Central memory CD4-positive, alpha-beta T cell (primary cell): ENCODE measurements around the gene UBL7.
"Not testable (repeated sequence)": the region's sequence is repeated elsewhere in the genome, so short reads cannot be mapped to it uniquely, and the experiment has no call there.

Experiments used
- DNase-seq: peaks from one replicate; pipeline ENCODE4 v3.0.0; 2022

UBL7 gene

DNA sequence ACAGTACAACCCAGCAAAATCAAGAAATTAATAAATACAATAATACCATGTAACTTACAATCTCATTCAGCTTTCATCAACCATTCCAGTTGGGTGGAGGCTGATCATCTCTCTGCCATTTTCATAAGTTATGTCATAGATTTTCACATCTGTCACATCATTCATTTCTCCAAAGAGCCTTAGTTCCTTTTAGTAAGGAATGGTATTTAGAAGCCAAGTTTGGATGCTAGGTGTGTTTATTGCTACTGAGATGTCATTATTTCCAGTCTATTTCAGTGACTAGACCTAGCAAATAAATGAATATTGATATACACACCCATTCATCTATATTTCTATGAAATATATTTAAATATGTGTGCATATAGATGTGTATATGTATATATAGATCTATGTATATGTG, 2.7 kb upstream of the UBL7 start:
- DNase-seq = no peak

DNA sequence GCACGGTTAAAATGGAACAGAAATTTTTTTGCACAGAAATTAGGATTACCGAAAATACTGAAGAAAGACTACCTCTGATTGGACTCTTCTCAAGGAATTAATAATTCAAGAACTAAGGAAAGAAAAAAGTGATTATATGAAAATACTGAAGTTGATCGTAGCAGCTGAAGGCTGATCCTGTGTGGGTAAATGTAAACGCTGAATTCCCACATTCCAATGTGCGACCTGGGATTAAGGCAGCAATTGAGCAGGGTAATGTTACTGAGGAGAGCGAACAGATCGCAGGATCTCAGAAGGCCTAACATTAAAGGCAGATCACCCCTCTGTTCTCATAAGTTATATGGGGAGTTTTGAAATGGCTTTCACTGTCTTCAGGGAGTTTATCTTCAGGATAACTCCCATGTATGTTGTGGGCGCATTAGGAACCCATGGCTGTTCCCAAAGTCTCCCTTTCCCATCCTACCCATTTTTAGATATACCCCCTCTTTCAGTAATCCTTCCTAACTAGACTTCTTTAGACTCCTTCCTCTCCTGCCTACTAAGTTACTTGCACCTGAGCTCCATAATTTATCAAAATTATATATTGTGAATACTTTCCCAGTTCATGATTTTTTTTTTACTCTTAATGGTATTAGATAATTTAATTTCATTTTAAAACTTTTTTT, 1.0 kb upstream of the UBL7 start:
- no peak for DNase-seq

DNA sequence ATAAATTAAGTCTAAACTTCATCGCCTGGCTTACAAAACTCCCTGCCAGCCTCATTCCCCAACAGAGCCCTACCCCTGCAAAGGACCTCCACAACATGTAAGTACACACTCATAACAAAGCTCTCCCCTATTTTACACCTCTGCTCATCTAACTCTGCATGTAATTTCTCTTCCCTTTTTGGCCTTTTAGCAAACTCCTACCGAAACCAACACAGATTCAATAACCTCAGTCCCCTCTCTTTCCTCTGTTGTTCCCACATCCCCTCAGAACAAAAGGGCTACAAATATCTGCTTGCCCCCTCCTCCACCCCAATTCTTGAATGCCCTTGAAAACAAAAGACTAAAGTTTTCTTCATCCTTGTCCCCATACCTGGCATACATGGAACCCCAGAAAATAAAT, 662 bp downstream of the UBL7 start:
- DNase-seq = no peak

DNA sequence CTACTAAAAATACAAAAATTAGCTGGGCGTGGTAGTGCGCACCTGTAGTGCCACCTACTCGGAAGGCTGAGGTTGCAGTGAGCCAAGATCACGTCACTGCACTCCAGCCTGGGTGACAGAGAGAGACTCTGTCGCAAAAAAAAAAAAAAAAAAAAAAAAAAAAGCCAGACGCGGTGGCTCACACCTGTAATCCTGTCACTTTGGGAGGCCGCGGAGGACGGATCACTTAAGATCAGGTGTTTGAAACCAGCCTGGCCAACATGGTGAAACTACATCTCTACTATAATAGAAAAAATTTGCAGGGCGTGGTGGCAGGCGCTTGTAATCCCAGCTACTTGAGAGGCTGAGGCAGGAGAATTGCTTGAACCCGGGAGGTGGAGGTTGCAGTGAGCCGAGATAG, 1.2 kb downstream of the UBL7 start:
- DNase-seq = not testable (repeated sequence)

DNA sequence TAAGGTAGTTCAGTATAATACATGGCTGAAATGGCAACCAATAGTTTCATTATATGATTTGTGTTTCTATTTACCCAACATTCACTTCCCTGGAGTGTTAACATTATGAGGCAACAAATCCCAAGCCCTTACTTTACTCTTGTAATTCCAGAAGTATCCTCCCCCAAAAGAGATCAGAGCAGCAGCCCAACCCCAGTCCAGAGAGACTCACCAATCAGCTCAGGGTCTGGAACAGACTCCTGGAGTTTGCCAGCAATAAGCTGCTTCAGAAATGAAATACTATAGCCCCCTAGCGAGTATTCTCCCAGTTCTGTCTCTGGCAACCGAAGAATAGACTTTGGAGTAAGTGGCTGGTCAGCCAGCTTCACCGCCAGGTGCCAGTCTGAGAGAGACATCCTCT, 2.5 kb downstream of the UBL7 start:
- no peak for DNase-seq

DNA sequence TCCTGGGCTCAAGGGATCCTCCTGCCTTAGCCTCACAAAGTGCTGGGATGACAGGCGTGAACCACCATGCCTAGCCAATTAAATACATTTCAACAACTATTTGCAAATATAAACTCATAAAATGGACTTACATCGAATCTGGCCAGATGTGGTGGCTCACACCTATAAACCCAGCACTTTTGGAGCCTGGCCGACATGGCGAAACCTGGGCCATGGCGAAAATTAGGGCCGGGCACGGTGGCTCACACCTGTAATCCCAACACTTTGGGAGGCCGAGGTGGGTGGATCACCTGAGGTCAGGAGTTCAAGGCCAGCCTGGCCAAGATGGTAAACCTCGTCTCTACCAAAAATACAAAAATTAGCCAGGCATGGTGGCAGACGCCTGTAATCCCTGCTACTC, 3.9 kb downstream of the UBL7 start:
- DNase-seq = not testable (repeated sequence)

DNA sequence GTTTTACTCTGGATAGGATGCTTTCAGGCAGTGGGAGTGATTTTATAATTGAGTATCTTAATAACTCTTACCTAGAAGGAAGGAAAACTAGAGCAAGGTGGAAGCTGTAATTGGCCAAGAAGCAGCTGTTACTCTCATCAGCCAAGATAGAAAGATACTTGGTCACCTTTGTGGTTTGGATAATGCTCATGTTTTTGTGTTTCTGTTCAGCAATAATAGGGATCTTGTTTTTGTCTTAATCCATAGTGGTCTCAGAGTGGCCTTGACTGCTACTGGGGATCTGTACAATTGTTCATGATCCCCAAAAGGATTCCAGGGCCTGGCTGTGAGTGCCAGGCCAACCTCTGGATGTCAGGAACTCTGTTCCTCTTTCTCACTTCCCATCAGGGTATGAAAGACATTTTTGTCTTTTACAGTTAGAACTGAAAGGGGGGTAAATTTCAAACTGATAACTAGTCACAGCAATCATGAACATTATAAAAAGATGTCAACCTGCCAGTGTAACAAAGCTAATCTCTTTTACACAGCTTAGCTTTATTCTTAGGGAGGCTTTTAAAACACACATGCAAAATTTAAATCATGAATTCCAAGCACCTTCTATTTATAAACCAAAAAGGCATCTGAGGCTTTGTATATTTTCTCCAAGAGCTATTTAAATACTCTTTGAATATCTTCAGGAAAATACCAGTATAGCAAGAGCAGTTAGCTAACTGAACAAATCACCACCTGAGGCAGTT, 6.0 kb downstream of the UBL7 start:
- DNase-seq = no peak

DNA sequence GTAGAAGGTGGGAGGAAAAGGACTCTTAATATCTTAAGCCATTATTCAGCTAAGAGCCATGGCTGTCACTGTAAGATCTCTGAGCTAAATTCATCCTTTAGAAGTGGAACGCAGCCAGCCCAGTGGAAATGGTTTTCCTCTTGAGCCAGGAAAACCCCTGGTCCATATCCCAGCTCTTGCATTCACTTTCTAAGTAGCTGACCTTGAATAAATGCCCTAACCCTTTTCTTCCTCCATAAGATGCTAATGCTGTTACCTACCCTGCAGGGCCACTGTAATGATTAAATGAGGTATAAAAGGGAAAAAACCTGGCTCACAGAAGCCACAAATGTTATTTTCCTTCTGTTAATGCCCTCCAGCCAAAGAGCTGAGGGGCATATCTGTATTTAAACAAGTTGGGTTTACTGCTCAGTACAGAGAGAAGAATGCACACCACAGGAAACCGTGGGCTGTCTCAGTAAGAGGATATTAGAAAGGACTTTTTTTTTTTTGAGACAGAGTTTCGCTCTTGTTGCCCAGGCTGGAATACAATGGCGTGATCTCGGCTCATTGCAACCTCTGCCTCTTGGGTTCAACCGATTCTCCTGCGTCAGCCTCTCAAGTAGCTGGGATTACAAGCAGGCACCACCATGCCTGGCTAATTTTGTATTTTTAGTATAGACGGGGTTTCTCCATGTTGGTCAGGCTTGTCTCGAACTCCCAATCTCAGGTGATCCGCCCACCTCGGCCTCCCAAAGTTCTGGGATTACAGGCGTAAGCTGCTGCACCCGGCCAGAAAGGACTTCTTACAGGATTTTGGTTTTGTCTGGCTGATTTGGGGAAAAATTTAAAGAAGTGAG, 6.8 kb downstream of the UBL7 start:
- DNase-seq = no peak

DNA sequence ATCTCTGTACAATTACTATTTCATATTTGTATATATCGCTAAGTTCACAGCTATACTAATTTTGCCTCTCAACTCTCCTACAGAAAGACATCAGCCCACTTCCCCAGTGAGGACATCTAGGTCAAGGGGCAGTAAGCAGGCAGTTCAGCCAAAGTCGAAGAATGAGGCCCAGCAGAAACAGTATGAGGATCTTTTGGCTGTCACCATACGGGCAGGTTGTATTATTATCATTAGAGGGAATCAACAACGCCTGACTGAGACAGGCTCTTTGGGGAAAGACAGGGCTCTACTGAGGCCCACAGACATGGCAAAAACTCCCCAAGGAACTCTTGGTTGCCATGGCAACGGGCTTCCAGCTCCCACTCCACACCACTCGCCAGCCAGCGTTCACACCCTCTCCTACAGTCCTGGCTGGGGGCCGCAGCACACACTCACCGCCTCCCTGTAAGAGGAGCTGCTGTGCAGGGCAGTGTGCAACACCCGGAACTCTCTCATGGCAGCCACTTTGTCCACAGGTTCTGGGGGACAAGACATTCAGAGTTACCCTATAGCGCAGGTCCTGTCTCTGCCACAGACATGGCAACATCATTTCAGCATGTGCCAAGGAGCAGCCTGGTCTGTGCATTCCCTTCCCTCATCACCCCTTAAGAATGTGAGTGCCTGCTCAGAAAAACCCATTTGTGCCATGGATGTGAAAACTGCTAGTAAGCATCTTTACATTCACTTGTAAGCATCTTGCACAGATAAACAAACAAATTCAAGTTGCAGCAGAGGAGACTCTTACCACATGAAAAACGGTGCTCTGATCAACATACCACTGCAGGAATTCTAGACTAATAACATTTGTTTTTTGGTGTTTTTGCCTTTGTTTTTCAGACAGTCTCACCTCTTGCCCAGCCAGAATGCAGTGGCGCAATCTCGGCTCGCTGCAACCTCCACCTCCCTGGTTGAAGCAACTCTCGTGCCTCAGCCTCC, 8.8 kb downstream of the UBL7 start:
- DNase-seq = no peak

DNA sequence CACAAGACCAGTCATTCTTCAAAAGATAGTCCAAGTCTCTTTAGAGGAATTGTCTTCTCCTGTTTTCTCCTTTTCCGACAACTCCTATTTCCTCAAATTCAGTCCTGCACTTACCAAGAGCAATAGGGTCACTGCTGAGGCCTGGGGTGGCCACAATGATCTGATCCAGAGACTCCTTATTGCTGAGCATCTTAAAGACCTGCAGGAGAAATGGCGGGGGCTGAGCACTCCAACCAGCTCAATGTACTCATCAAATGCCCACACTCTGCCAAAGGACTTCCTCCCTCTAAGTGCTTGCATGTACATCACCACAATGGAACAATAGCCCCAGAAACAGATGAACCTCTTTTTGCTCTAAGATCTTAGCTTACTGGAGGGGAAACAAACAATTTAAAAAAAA, 9.6 kb downstream of the UBL7 start:
- DNase-seq = no peak

DNA sequence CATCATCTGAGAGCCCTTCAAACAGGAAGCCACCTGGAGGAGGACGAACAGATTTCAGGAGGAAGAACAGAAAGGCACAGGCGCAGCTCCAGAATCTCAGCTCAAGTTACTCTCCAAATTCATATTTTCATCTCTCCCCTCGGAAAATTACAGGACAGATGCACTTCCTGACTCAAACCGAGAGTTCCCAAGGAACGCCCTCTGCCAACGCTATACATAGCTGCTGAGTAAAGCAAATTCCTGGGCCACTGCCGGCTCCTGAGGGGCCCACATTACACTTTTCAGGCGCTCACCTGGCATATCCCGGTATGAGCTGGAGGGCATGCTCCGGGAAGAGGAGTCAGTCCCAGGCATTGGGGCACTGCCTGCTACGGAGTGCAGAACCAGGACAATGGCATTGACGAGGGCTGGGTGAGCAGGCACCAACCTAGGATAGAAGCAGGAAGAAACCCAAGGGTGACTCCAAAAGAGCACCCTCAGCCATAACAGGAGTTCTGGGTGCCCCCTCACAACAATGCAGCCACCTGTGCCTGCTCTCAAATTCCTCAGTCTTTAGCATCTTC, 11.2 kb downstream of the UBL7 start:
- no peak for DNase-seq

DNA sequence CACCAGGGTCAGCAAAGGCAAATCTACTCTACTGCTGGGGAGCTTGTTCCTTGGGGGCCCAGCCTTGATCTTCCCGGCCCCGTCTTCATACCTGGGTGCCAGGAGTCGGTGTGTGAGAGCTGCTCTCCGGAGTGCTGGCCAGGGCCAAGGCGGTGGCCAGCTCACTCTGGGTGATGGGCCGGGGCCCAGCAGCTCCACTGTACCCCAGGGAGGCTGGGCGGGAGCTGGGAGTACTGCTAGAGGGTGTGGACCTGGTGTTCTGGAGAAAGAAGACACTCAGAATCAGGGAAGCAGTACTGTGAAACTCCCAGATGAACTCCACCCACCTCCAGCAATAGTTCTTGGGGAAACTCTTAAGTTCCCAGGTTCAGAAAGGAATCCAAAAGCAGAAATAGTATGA, 11.9 kb downstream of the UBL7 start:
- DNase-seq = no peak

DNA sequence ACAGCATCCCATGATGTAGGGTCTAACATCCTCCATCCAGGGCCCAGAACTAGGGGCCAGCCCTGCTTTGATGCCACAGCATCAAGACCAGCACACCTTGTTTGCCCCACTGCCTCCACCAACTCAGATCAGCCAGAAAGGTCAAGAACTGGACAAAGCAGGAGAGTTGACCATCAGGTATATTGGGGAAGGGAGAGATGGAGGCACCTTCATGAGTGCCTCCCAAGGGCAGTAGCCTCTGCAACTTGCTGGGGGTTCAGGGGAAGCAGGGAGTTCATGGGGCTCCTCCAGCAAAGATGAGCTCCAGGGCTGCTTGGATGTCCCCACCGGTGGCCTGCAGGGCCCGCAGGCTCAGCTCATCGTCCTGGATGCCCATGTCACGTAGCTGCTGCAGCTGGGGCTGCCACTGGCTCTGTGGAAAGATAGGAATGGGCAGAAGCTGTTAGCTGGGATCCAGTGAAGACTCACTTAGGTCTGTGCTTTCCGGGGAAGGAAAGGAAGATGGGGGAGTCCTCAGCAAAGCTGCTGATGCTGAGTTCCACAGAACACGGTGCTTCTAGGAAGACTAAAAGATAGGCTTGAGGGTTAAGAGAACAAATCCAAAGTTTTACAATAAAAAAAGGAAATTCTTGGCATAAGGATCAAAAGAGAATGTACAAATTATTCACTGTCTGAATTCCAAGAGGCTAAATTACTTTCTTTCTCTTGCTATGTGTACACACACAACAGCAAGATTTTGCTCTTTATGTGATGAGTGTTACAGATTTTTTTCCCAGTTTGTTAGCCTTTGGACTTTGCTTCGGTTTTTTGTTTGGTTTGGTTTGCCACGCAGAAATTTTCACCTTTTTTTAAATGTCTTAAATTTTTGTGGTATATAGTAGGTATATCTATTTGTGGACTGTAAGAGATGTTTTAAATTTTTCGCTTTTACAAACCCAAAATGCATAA, 14.9 kb downstream of the UBL7 start:
- no peak for DNase-seq

DNA sequence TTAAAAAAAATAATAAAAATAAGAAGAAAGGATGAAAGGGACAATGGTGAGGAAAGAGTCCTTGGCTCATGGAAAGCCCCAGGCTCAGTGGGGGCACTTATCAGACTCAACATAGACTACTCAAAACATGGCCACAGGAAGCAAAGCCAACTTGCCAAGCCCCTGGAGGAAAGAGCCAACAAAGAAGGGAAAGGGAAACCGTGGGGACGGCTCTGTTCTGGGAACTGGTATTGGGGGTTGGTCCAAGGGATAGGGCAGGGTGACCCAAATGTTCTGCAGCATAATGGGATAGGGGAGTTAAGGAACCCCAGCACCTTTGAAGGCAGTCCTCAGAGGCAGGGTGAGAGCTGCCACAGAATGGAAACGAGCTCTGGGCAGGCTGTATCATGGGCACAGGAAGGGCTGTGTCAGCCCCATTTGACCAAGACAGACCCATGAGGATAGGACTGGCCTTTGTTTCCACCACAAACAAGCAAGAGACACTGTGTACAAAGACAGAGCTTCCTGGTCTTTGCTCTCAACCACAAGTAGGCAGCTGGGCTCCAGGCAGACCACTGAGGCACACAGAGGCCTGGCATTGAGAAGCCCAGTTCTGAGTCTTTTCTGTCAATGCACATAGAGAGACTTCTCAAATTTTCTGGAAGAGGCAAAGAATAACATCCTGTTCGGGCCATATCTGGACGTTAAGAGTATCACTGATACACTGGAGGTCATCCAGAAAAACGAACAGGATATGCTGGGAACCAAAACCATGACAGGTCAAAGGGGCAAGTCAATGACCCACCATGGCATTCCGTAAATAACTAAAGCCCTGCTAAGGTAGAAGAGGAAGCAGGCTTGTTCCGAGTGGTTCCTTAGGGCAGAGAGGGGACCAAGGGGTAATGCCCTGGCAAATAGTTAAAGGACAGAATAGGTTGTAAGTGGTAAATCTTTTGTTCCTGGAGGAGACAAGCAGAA, 16.6 kb downstream of the UBL7 start:
- no peak for DNase-seq

DNA sequence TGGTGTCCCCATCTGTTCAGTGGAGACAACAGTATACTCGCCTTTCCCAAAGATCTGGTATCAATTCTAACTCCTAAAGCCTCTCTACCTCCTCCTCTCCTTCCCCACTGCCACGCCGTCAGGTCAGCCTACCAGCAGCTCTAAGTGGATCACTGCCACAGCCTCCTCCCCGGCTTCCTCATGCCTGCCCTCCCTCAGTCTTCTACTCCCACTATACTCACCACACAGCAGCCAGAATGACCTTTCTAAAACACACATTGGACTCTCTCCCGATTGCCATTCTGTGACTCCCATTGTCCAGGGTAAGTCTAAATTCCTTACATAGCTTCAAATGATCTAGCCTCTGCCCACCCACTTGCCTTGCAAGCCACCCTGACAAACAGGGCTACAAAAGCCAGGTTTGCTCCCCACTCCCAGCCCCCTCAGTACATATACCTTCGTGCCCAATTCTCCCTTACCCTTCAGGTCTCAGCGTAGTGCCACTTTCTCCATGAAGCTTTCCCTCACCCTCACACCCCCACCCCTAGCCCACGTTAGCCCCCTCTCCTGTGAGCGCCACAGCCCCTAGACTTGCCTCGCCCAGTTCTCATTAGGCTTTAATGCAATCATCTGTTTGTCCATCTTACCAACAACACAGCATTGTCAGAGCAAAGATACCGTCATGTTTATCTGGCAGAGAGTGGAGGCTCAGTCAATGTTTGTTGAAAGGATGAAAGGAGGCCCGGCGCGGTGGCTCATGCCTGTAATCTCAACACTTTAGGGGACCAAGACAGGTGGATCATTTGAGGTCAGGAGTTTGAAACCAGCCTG, 17.7 kb downstream of the UBL7 start:
- no peak for DNase-seq

DNA sequence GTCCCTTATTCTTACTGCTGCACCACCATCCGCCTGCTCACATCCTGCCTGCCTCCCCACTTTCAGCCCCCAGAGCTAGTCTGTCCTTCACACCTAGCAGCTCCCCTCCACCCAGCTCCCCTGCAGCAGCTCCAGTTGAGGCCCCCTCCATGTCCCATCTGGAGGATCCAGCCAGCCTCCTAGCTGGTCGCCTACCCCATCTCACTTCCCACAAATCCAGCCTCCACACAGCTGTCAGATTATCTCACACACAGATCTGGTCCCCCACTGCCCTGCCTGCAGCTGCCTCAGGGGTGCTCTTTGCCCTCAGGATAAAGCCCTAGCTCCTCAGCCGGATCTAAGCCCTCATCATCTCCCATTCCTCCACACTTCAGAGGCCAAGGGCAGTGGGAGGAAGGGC, 18.4 kb downstream of the UBL7 start:
- DNase-seq = no peak

DNA sequence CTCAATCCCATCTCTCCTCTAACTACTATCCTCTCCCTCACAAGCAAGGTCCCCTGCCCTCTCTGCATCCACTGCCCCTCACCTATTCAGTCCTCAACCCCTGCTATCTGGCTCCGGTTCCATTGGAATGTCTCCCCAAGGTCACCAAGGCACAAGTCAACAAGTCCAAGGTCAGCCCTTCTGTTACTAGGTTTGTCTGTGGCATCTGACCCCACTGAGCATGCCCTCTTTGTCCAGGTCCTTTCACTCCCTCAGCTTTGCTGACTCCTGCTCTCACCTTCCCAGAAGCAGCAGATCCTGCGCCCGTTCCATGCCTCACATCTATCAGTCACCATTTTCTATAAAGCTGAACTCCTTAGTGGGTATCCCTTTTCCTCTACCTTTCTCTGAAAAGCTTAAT, 18.9 kb downstream of the UBL7 start:
- no peak for DNase-seq

DNA sequence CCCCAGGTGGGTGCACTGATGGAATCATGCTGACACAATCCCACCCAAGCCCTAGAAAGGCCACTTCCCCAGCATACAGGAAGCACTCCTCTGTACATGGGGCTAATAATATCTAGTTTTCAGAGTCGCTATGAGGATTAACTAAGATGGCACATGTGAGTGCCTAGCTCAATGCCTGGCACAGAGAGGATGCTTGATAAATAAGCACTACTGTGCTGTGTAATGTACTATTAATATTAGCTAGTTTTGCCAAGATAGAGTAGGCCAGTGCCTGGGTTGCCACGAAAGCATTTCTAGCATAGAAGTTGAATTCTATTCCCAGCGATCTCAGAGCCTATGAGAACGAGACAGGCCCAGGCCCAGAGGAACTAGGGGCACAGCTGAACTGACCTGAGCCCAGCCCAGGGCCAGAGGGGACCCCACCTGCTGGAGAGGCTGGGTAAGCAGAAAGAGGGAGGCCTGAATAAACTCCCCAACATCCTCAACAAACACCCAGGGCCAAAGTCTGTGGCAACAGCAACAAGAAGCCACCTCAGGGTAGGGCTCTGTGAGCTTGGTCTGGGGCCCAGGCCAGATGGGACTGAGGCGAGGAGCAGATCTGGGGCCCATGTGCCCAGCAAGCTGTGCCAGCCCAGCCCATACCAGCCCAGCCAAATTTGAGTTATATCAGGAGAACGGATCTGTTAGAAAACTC, 19.6 kb downstream of the UBL7 start:
- no peak for DNase-seq
